ENCODE data around the gene PRKCA. TPM values are rescaled to one million over a fixed set of nuclear protein-coding genes. Genes with fewer than 3 reads are reported as not detected.

Gene PRKCA
- total and polyA plus RNA-seq, 4 donors = 3.0 to 14.1 (median 5.4) TPM

GRCh38 chr17:66760324-66760723 lies 457.9 kb downstream of the PRKCA start:
- Histone ChIP-seq H3K9me3 (ENCODE audit: control insufficient read depth in 4 of 4, low read length in 3 of 4) (no peaks in the 10 kb centered on the region), H3K9ac (ENCODE audit: low read depth in 1 of 2, low read length in 2 of 2) (no peak overlapping the region), H3K4me3 (ENCODE audit: low read depth in 1 of 3, low read length in 3 of 3) (no peak overlapping the region), H3K27me3 (ENCODE audit: control insufficient read depth in 4 of 4, insufficient read depth in 4 of 4, low read length in 3 of 4) (no peaks in the 10 kb centered on the region), H3K36me3 (ENCODE audit: control insufficient read depth in 4 of 4, insufficient read depth in 3 of 4, low read depth in 1 of 4, low read length in 3 of 4) (peaks cover 0 to 3% (median 1%) of the 10 kb centered on the region in 4 donors), H3K4me1 (ENCODE audit: control insufficient read depth in 4 of 4, insufficient read depth in 4 of 4, low read length in 3 of 4) (no peaks in the 10 kb centered on the region), H3K27ac (ENCODE audit: low read depth in 1 of 2, low read length in 2 of 2) (no peak overlapping the region)
- DNase-seq (ENCODE audit: low spot score) = no peak
- 97% methylated on average over 3 of the region's 3 CpGs for WGBS
- TF ChIP-seq TAF1 (conservative IDR thresholded peaks at IDR 0.05) (no peak), CTCF (IDR thresholded peaks at IDR 0.05; ENCODE audit: low read depth, low read length, missing input control) (no peak), GABPA (IDR thresholded peaks at IDR 0.05 in 1 of 2, conservative IDR thresholded peaks at IDR 0.05 in 1 of 2) (no peak), JUND (IDR thresholded peaks at IDR 0.05) (no peak), SP1 (IDR thresholded peaks at IDR 0.05) (no peak), RAD21 (IDR thresholded peaks at IDR 0.05) (no peak), HNF4A (conservative IDR thresholded peaks at IDR 0.05) (no peak), ATF3 (IDR thresholded peaks at IDR 0.05) (no peak)

- DNase-seq (ENCODE audit: low spot score) = no peak
- 95% methylated on average over 6 of the region's 6 CpGs for WGBS
- Histone ChIP-seq H3K27ac (ENCODE audit: low read depth in 1 of 2, low read length in 2 of 2) (no peak overlapping the region), H3K9me3 (ENCODE audit: control insufficient read depth in 4 of 4, low read length in 3 of 4) (no peaks in the 10 kb centered on the region), H3K4me3 (ENCODE audit: low read depth in 1 of 3, low read length in 3 of 3) (no peak overlapping the region), H3K4me1 (ENCODE audit: control insufficient read depth in 4 of 4, insufficient read depth in 4 of 4, low read length in 3 of 4) (no peaks in the 10 kb centered on the region), H3K9ac (ENCODE audit: low read depth in 1 of 2, low read length in 2 of 2) (no peak overlapping the region), H3K27me3 (ENCODE audit: control insufficient read depth in 4 of 4, insufficient read depth in 4 of 4, low read length in 3 of 4) (no peaks in the 10 kb centered on the region), H3K36me3 (ENCODE audit: control insufficient read depth in 4 of 4, insufficient read depth in 3 of 4, low read depth in 1 of 4, low read length in 3 of 4) (peaks cover 0 to 3% (median 1%) of the 10 kb centered on the region in 4 donors)
- TF ChIP-seq ATF3 (IDR thresholded peaks at IDR 0.05) = no peak
- no peak for TF ChIP-seq TAF1 (conservative IDR thresholded peaks at IDR 0.05)
- no peak for TF ChIP-seq GABPA (IDR thresholded peaks at IDR 0.05 in 1 of 2, conservative IDR thresholded peaks at IDR 0.05 in 1 of 2)
- no peak for TF ChIP-seq NR2F2 (IDR thresholded peaks at IDR 0.05)
- no peak for TF ChIP-seq FOXA1 (IDR thresholded peaks at IDR 0.05)
- TF ChIP-seq HNF4G (IDR thresholded peaks at IDR 0.05) = no peak
- TF ChIP-seq SP1 (IDR thresholded peaks at IDR 0.05) = no peak
- no peak for TF ChIP-seq CTCF (IDR thresholded peaks at IDR 0.05; ENCODE audit: low read depth, low read length, missing input control)
- no peak for TF ChIP-seq MAX (IDR thresholded peaks at IDR 0.05)
- no peak for TF ChIP-seq ZBTB33 (IDR thresholded peaks at IDR 0.05)
- no peak for TF ChIP-seq REST (IDR thresholded peaks at IDR 0.05)
- no peak for TF ChIP-seq JUND (IDR thresholded peaks at IDR 0.05)
- TF ChIP-seq HNF4A (conservative IDR thresholded peaks at IDR 0.05) = no peak
- no peak for TF ChIP-seq FOXA2 (IDR thresholded peaks at IDR 0.05)
- TF ChIP-seq RAD21 (IDR thresholded peaks at IDR 0.05) = no peak
Observed at GRCh38 chr17:66762276-66762675, 459.9 kb downstream of the PRKCA start.

Data from liver (tissue), 9 donors.